Vagina (tissue), 2 donors: ENCODE data around the gene SPON1. TPM values are rescaled to one million over a fixed set of nuclear protein-coding genes. Genes with fewer than 3 reads are reported as not detected.
"Not testable (repeated sequence)": the region's sequence is repeated elsewhere in the genome, so short reads cannot be mapped to it uniquely, and the experiment has no call there.

Experiments
- DNase-seq, 2 donors: peaks; one replicate each; pipeline ENCODE4 v3.0.0-alpha.2; 2017; ENCODE audit errors: extremely low spot score in 2 of 2
- H3K27ac ChIP-seq: fragments of 200-600 bp; sonication (generic); one replicate; pipeline ENCODE4 v1.5.1; 2019
- H3K27me3 ChIP-seq: fragments of 200-600 bp; sonication (generic); one replicate; pipeline ENCODE4 v1.5.1; 2019
- H3K36me3 ChIP-seq, 2 donors: fragments of 200-600 bp; sonication (generic); one replicate each; pipeline ENCODE4 v1.5.1; 2017 to 2019
- H3K4me1 ChIP-seq: fragments of 200-600 bp; sonication (generic); one replicate; pipeline ENCODE4 v1.5.1; 2019
- H3K4me3 ChIP-seq, 2 donors: fragments of 200-600 bp; sonication (generic); 1 replicate in 1 of 2; 2 replicates in 1 of 2; pipeline ENCODE4 v1.5.1; 2016 to 2019
- H3K9me3 ChIP-seq: fragments of 200-600 bp; sonication (generic); one replicate; pipeline ENCODE4 v1.5.1; 2019
- POLR2A ChIP-seq, 2 donors: fragments of 450-650 bp; IDR thresholded peaks; one replicate each; pipeline ENCODE4 v1.6.1; 2017; ENCODE audit warnings: antibody characterized with exemption in 2 of 2, mild to moderate bottlenecking in 2 of 2, moderate library complexity in 2 of 2
- POLR2AphosphoS5 ChIP-seq, 2 donors: sonication (generic); formaldehyde crosslinking; IDR thresholded peaks; one replicate each; pipeline ENCODE4 v1.9.0; 2017; ENCODE audit warnings: antibody characterized with exemption in 2 of 2, mild to moderate bottlenecking in 2 of 2, low read depth in 1 of 2; ENCODE audit not compliant: insufficient read depth in 1 of 2
- intact Hi-C: fragments of 100-400 bp; cut with DNase I; formaldehyde crosslinking; loops from one replicate; pipeline ENCODE4 v1.15.1; 2023
- total RNA-seq: library from RNA; depleted of rRNA; stranded (reverse); fragments of >200 nt; gene quantifications from one replicate; pipeline ENCODE4 v1.2.3, GENCODE V29; 2016
- TF ChIP-seq, protein P1 (sequence below), 3 experiments: fragments of 450-650 bp in 2 of 3; fragments of 200-600 bp in 1 of 3; sonication (generic) in 1 of 3; IDR thresholded peaks; one replicate each; pipeline ENCODE4 v1.5.1; 2017 to 2019; ENCODE audit warnings: antibody characterized with exemption in 3 of 3, mild to moderate bottlenecking in 2 of 3, moderate library complexity in 2 of 3

Gene SPON1
- total RNA-seq, 1 donor from 2014 or later = 31.7 TPM

DNA sequence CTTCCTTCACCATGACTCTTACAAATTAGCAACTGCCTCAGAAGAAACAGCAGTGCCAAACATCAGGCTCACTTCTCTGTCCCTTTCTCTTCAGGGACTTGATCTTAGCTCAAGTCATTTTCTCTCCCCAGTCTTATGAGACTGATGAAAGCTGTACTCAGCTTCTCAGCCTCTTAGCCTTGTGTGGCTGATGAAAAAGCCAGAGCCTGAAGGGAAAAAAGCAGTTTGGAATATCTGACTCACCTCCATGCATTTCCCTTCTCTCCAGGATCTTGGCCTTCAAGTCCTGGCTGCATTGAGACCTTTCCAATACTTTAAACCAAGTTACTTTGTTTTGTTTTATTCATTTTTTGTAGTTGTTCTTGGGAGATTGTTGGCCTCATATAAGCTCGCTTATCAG, 195.9 kb downstream of the SPON1 start:
- no peak overlapping the region for H3K4me3 ChIP-seq
- no peak for DNase-seq
- H3K27ac ChIP-seq = no peak overlapping the region
- no peaks in the 10 kb centered on the region for H3K36me3 ChIP-seq
- TF ChIP-seq POLR2AphosphoS5 (IDR thresholded peaks at IDR 0.05; ENCODE audit: insufficient read depth in 1 of 2, low read depth in 1 of 2) (no peak), POLR2A (IDR thresholded peaks at IDR 0.05) (no peak)
- TF ChIP-seq, protein P1, sequence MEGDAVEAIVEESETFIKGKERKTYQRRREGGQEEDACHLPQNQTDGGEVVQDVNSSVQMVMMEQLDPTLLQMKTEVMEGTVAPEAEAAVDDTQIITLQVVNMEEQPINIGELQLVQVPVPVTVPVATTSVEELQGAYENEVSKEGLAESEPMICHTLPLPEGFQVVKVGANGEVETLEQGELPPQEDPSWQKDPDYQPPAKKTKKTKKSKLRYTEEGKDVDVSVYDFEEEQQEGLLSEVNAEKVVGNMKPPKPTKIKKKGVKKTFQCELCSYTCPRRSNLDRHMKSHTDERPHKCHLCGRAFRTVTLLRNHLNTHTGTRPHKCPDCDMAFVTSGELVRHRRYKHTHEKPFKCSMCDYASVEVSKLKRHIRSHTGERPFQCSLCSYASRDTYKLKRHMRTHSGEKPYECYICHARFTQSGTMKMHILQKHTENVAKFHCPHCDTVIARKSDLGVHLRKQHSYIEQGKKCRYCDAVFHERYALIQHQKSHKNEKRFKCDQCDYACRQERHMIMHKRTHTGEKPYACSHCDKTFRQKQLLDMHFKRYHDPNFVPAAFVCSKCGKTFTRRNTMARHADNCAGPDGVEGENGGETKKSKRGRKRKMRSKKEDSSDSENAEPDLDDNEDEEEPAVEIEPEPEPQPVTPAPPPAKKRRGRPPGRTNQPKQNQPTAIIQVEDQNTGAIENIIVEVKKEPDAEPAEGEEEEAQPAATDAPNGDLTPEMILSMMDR (IDR thresholded peaks at IDR 0.05) = no peak
- intact Hi-C loops = no loop called here
- H3K9me3 ChIP-seq = no peaks in the 10 kb centered on the region
- H3K27me3 ChIP-seq = no peaks in the 10 kb centered on the region
- no peaks in the 10 kb centered on the region for H3K4me1 ChIP-seq

DNA sequence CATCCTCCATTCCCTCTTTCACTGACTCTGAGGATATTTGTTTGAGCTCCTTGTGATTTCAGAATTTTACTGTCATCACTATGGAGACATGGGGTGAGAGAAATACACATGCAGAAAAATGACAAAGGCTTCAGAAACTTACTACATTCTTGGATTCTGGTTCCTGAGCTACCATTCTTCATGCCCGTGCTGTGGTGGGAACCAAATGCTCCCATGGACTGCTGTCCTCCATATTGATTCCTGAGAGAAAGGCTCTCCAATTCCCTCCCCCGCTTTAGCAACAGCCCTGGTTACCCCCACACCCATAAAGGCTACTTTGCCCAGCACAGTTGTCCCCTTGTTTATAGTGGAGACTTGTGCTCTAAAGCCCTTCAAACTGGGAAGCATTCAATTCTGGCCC, 201.1 kb downstream of the SPON1 start:
- H3K27ac ChIP-seq = no peak overlapping the region
- H3K9me3 ChIP-seq = no peaks in the 10 kb centered on the region
- no peaks in the 10 kb centered on the region for H3K4me1 ChIP-seq
- no peaks in the 10 kb centered on the region for H3K27me3 ChIP-seq
- DNase-seq = no peak
- TF ChIP-seq POLR2A (IDR thresholded peaks at IDR 0.05) = no peak
- no peak for TF ChIP-seq POLR2AphosphoS5 (IDR thresholded peaks at IDR 0.05; ENCODE audit: insufficient read depth in 1 of 2, low read depth in 1 of 2)
- TF ChIP-seq, protein P1 (IDR thresholded peaks at IDR 0.05) = no peak
- no peaks in the 10 kb centered on the region for H3K36me3 ChIP-seq
- intact Hi-C loops = no loop called here
- H3K4me3 ChIP-seq = no peak overlapping the region

DNA sequence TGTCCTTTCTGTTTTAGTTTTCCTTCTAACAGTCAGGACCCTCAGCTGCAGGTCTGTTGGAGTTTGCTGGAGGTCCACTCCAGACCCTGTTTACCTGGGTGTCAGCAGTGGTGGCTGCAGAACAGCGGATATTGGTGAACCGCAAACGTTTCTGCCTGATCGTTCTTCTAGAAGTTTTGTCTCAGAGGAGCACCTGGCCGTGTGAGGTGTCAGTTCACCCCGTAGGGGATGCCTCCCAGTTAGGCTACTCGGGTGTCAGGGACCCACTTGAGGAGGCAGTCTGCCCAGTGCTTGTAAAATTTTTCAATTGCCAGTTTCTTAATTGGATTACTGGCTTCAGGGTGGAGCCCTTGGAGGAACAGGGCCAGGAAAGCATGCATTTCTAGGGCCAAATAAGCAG, 211.2 kb downstream of the SPON1 start:
- H3K27me3 ChIP-seq, DNase-seq, H3K27ac ChIP-seq, H3K36me3 ChIP-seq, intact Hi-C loops, H3K4me1 ChIP-seq, H3K9me3 ChIP-seq, H3K4me3 ChIP-seq: not testable (repeated sequence)

DNA sequence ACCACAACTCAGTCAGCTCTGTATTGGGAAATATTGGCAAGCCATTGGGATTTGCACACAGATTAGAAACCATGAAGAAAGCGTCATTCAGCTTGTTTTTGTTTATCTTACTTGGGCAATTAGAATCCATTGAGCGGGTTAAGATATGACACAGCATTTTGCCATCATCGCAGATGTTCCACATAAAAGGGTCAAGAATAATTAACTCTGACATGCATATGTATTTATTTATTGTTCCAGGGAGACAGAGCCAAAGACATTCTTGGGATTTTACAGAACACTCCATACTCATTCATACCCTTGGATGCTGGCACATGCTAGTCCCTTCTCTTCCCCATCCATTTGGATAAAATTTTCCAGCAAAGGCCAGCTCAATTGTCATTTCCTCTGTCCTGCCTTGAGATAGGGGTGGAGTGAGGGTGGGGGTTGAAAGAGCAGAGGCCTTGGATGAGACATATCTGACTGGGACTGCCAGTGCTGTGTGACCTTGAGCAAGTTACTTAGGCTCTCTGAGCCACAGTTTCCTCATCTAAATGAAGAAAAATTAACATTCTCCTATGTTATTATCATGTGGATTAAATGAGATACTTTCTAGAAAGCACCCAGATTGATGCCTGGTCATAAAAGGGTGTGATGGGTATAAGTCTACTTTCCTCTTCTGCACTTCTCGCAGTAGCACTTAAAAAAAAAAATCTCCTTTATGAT, 216.7 kb downstream of the SPON1 start:
- H3K27me3 ChIP-seq = no peaks in the 10 kb centered on the region
- peak in 1 of 2 donors; percentile 87 for DNase-seq
- H3K27ac ChIP-seq = no peak overlapping the region
- intact Hi-C loops = no loop called here
- no peak overlapping the region for H3K4me3 ChIP-seq
- no peaks in the 10 kb centered on the region for H3K36me3 ChIP-seq
- no peaks in the 10 kb centered on the region for H3K9me3 ChIP-seq
- peaks cover 4% of the 10 kb centered on the region for H3K4me1 ChIP-seq
- peak in 1 of 2 donors; percentile 28 for TF ChIP-seq POLR2AphosphoS5 (IDR thresholded peaks at IDR 0.05; ENCODE audit: insufficient read depth in 1 of 2, low read depth in 1 of 2)
- TF ChIP-seq, protein P1 (IDR thresholded peaks at IDR 0.05) = no peak

DNA sequence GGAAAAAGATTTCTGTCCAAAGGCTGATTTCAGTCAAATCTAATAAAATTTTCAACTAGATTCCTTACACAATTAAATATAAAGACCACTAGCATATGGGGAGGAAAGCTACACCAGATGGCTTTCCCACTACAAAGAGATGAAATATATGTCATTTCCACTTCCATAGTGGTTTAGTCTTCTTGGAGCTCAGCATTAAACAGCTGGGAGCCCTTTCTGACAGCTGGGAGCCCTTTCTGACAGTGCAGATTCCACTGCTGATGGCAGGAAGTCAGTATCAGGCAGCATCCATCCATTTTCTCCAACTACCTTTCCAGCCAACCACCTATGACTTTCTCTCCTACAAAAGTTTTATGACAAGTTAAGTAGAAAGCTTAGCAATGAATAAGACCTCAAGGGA, 218.6 kb downstream of the SPON1 start:
- H3K36me3 ChIP-seq = no peaks in the 10 kb centered on the region
- H3K9me3 ChIP-seq = no peaks in the 10 kb centered on the region
- no peak overlapping the region for H3K27ac ChIP-seq
- DNase-seq = peak in 1 of 2 donors; percentile 34
- peaks cover 19% of the 10 kb centered on the region for H3K4me1 ChIP-seq
- H3K27me3 ChIP-seq = no peaks in the 10 kb centered on the region
- TF ChIP-seq POLR2A (IDR thresholded peaks at IDR 0.05) (no peak), POLR2AphosphoS5 (IDR thresholded peaks at IDR 0.05; ENCODE audit: insufficient read depth in 1 of 2, low read depth in 1 of 2) (no peak)
- TF ChIP-seq, protein P1 (IDR thresholded peaks at IDR 0.05) = no peak
- intact Hi-C loops = no loop called here
- H3K4me3 ChIP-seq = no peak overlapping the region
